PFSK-1 (cell line): ENCODE results near the gene TRAIP.

Source experiments
- FOXP2 ChIP-seq: optimal IDR thresholded peaks from 2 replicates; pipeline ENCODE3; 2011; ENCODE audit warnings: borderline replicate concordance, control low read depth, inconsistent platforms; ENCODE audit not compliant: insufficient read depth; ENCODE audit errors: extremely low read length, extremely low read depth
- POLR2AphosphoS5 ChIP-seq: IDR thresholded peaks from 2 replicates; pipeline ENCODE4 v1.6.1; 2012; ENCODE audit warnings: low read depth, mild to moderate bottlenecking, control low read depth, low read length, moderate library complexity
- SIN3A ChIP-seq: IDR thresholded peaks from 2 replicates; pipeline ENCODE4 v1.6.1; 2012; ENCODE audit warnings: mild to moderate bottlenecking, low read length, moderate library complexity, borderline replicate concordance; ENCODE audit not compliant: insufficient read depth
- TAF1 ChIP-seq: IDR thresholded peaks from 2 replicates; pipeline ENCODE4 v1.6.1; 2012; ENCODE audit warnings: low read length, control low read depth, borderline replicate concordance; ENCODE audit not compliant: insufficient read depth
- TF ChIP-seq, protein P1 (sequence below), 2 experiments: IDR thresholded peaks; 2 replicates each; pipeline versions ENCODE4 v1.6.1 to v1.8.0; 2011 to 2012; ENCODE audit warnings: low read depth in 2 of 2, low read length in 2 of 2, control low read depth in 1 of 2, inconsistent platforms in 1 of 2, mild to moderate bottlenecking in 1 of 2, moderate library complexity in 1 of 2; ENCODE audit not compliant: insufficient read depth in 1 of 2

TRAIP gene

DNA sequence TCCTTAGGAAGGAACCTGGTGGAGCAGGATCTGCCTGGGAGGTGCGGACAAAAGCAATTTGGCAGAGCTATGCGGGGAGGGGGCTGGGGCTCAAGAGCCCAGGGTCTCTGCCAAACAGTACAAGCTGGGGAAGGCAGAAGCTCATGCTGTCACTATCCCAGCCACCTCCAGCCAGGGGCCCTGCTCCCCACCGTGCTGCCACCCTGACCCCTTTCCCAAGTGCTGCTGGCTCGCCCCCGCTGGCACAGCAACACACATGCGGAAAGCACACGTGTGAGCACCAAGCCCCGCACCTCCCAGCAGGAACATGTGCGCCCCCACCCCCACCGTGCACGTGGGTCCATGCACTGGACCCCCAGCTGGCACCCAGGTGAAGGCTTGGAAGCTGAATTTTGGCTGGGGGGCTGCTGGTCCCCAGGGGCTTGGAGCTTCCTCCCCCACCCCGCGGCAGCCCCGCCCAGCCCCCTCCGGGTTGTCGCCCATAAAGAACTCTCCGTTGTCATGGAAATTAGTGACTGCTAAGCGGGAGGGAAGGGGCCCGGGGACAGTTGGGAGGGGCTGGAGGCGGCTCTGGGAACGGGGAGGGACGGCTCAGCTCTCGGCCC, 12.6 kb upstream of the TRAIP start:
- no peak for TF ChIP-seq FOXP2
- TF ChIP-seq SIN3A, result no peak
- no peak for TF ChIP-seq TAF1
- no peak for TF ChIP-seq POLR2AphosphoS5
- TF ChIP-seq, protein P1, sequence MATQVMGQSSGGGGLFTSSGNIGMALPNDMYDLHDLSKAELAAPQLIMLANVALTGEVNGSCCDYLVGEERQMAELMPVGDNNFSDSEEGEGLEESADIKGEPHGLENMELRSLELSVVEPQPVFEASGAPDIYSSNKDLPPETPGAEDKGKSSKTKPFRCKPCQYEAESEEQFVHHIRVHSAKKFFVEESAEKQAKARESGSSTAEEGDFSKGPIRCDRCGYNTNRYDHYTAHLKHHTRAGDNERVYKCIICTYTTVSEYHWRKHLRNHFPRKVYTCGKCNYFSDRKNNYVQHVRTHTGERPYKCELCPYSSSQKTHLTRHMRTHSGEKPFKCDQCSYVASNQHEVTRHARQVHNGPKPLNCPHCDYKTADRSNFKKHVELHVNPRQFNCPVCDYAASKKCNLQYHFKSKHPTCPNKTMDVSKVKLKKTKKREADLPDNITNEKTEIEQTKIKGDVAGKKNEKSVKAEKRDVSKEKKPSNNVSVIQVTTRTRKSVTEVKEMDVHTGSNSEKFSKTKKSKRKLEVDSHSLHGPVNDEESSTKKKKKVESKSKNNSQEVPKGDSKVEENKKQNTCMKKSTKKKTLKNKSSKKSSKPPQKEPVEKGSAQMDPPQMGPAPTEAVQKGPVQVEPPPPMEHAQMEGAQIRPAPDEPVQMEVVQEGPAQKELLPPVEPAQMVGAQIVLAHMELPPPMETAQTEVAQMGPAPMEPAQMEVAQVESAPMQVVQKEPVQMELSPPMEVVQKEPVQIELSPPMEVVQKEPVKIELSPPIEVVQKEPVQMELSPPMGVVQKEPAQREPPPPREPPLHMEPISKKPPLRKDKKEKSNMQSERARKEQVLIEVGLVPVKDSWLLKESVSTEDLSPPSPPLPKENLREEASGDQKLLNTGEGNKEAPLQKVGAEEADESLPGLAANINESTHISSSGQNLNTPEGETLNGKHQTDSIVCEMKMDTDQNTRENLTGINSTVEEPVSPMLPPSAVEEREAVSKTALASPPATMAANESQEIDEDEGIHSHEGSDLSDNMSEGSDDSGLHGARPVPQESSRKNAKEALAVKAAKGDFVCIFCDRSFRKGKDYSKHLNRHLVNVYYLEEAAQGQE (IDR thresholded peaks at IDR 0.05; ENCODE audit: insufficient read depth in 1 of 2, low read depth in 2 of 2, low read length in 2 of 2), result no peak

DNA sequence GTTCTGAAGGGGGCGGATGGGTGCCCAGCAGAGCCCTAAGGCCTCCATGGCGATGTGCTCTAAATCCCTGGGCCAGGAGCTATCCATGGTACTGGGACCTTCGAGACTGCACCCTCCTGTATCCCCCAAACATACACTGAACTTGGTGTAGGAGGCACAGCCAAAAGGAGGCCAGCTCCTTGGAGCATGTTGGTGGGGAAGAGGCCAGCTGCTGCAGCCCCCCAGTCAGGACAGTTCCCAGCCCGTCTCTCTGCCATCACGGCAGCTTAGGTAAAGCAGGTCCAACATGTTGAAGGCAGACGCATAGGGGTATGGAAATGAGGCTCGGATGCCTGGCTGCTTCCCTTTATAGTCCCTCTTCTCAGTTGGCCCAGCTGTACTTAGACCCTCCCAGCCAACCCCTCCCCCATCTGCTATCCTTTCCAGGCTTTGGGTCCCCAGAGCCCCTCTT, 11.5 kb upstream of the TRAIP start:
- TF ChIP-seq FOXP2 (no peak), SIN3A (no peak)
- TF ChIP-seq, protein P1 (IDR thresholded peaks at IDR 0.05; ENCODE audit: insufficient read depth in 1 of 2, low read depth in 2 of 2, low read length in 2 of 2), result peak; percentile 91 to 95

DNA sequence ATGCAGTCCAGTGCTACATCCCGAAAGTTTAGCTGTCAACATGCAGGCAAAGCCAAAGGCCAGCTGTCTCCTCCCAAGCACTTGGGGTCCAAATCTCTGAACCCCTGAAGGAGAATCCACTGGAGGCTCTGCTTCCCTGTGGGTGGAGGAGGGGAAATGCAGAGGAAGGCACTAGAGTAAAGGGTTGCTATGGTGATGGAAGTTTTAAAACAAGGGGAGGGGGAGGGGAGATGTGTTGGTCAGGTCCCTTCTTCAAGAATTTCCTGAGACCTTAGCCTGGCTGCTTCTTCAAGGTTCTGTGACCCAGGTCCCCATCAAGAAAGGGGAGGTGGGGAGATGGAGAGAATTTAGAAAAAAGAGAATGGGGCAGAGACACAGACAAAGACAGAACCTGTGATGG, 11.0 kb upstream of the TRAIP start:
- TF ChIP-seq SIN3A (no peak), TAF1 (no peak), POLR2AphosphoS5 (no peak), FOXP2 (no peak)
- TF ChIP-seq, protein P1 (IDR thresholded peaks at IDR 0.05; ENCODE audit: insufficient read depth in 1 of 2, low read depth in 2 of 2, low read length in 2 of 2), result no peak

DNA sequence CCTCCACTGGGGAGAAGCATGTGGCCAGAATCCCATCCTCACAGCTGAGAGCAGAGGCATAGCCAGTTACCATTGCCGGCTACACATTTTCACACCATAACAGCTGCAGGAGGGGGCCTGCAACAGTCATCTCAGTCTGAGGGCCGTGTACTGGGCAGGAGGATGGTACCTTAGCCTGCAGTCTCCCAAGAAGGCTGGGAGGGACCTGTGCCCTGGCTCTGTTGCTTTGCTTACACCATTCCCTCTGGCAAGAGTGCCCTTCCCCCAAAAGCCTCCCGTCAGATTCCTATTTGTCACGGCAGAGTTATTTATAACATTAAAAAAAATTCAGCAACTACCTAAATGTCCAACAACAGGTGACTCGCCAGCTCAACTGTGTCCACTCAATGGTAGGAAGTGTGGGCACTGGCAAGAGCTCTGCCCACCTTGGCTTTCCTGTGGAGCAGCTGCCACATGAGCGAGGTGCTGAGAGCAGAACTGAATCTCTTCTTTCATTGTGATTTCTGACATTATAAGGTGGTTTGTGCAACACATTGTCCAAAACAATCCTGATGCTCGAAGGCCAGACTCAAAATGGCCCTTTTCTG, 8.9 kb upstream of the TRAIP start:
- no peak for TF ChIP-seq SIN3A
- TF ChIP-seq, protein P1 (IDR thresholded peaks at IDR 0.05; ENCODE audit: insufficient read depth in 1 of 2, low read depth in 2 of 2, low read length in 2 of 2), result no peak
- no peak for TF ChIP-seq POLR2AphosphoS5
- TF ChIP-seq FOXP2, result no peak
